ENCODE data around the gene VPS16. TPM values are rescaled to one million over a fixed set of nuclear protein-coding genes. Genes with fewer than 3 reads are reported as not detected.
A peak's percentile ranks its signal among the peaks of the same experiment; 100 is the strongest.

VPS16 gene
- total and polyA plus RNA-seq, 2 of the 13 experiments (the other 11 are each of a cell fraction or from before 2014, with no cell fraction given): 34.2 to 35.4 TPM

DNA sequence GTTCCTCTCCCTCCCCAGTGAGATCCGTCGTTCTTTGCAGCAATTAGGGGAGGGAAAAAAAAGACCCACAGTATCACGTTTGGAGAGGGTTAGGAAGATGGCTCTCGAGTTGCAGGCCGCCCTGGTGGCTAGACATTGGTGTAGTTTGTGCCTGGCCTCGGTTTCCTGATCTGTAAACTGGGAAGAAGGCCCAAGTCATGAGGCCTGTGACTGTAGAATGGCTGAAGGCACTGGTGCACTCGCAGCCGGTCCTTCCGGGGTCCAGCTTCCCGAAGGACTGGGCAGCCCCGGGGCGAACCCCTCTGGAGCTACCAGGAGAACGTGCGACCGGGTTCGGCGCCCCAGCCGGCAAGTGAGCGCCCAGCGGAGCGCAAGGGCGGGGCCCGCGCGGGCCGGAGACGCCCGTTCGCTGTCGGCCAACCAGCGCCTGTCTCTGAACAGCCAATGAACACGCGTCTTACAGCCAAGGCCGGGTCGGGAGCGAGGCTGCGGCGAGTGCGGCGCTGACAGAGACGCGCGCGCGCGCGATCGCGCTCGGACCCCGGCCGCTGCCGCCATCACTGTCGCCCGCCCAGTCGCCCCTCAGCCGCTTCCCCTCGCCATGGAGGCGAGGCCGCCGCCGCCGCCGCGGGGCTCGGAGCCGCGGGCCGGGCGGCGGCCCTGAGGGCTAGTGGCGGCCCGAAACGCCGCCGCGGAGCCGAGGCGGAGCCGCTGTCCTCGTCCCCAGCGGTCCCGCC lies 32.6 kb downstream of the VPS16 start, which contains the start of gene PTPRA (continued):
- TF ChIP-seq CEBPZ (IDR thresholded peaks at IDR 0.05; ENCODE audit: low read length) (no peak), HNRNPL (IDR thresholded peaks at IDR 0.05; ENCODE audit: low read depth, low read length) (no peak), RELA (CRISPR knock-in tag; IDR thresholded peaks at IDR 0.05) (peak; percentile 89; the same call in 1 of the 2 replicates), HMG20B (CRISPR knock-in tag; conservative IDR thresholded peaks at IDR 0.05) (0 out of 2 replicates have a peak, but pooled peaks have one; percentile 67), MYC (CRISPR knock-in tag; IDR thresholded peaks at IDR 0.05; ENCODE audit: borderline replicate concordance) (peak; percentile 55), RFX1 (IDR thresholded peaks at IDR 0.05) (no peak), ZNF629 (CRISPR knock-in tag; conservative IDR thresholded peaks at IDR 0.05) (peak; percentile 99), REXO4 (CRISPR knock-in tag; IDR thresholded peaks at IDR 0.05; ENCODE audit: borderline replicate concordance) (peak; percentile 76; the same call in 1 of the 2 replicates), ZNF180 (CRISPR knock-in tag; IDR thresholded peaks at IDR 0.05; ENCODE audit: borderline replicate concordance, low read depth) (peak; percentile 75; the same call in 1 of the 2 replicates), DR1 (CRISPR knock-in tag; IDR thresholded peaks at IDR 0.05) (no peak; the same call in none of the 2 replicates), CC2D1A (CRISPR knock-in tag; IDR thresholded peaks at IDR 0.05) (no peak), DMAP1 (CRISPR knock-in tag; IDR thresholded peaks at IDR 0.05) (no peak; the same call in 1 of the 2 replicates), HMGA1 (CRISPR knock-in tag; conservative IDR thresholded peaks at IDR 0.05) (no peak), MTF2 (CRISPR knock-in tag; IDR thresholded peaks at IDR 0.05; ENCODE audit: borderline replicate concordance) (no peak), ZNF749 (CRISPR knock-in tag; IDR thresholded peaks at IDR 0.05; ENCODE audit: borderline replicate concordance) (peak; percentile 80), NFE2 (CRISPR knock-in tag; IDR thresholded peaks at IDR 0.05) (0 out of 2 replicates have a peak, but pooled peaks have one; percentile 25), NRL (CRISPR knock-in tag; IDR thresholded peaks at IDR 0.05; ENCODE audit: borderline replicate concordance) (no peak; the same call in 1 of the 2 replicates), ELF4 (CRISPR knock-in tag; IDR thresholded peaks at IDR 0.05; ENCODE audit: borderline replicate concordance) (no peak), SIN3B (IDR thresholded peaks at IDR 0.05; ENCODE audit: low read length) (0 out of 2 replicates have a peak, but pooled peaks have one; percentile 10), HHEX (CRISPR knock-in tag; IDR thresholded peaks at IDR 0.05) (no peak)
- TF ChIP-seq, protein P1, sequence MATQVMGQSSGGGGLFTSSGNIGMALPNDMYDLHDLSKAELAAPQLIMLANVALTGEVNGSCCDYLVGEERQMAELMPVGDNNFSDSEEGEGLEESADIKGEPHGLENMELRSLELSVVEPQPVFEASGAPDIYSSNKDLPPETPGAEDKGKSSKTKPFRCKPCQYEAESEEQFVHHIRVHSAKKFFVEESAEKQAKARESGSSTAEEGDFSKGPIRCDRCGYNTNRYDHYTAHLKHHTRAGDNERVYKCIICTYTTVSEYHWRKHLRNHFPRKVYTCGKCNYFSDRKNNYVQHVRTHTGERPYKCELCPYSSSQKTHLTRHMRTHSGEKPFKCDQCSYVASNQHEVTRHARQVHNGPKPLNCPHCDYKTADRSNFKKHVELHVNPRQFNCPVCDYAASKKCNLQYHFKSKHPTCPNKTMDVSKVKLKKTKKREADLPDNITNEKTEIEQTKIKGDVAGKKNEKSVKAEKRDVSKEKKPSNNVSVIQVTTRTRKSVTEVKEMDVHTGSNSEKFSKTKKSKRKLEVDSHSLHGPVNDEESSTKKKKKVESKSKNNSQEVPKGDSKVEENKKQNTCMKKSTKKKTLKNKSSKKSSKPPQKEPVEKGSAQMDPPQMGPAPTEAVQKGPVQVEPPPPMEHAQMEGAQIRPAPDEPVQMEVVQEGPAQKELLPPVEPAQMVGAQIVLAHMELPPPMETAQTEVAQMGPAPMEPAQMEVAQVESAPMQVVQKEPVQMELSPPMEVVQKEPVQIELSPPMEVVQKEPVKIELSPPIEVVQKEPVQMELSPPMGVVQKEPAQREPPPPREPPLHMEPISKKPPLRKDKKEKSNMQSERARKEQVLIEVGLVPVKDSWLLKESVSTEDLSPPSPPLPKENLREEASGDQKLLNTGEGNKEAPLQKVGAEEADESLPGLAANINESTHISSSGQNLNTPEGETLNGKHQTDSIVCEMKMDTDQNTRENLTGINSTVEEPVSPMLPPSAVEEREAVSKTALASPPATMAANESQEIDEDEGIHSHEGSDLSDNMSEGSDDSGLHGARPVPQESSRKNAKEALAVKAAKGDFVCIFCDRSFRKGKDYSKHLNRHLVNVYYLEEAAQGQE (IDR thresholded peaks at IDR 0.05; ENCODE audit: borderline replicate concordance in 1 of 2, low read depth in 1 of 2, low read length in 2 of 2): peak in 1 of 2 experiments; percentile 71; a peak in 1 of 4 replicates
- TF ChIP-seq, protein P2, sequence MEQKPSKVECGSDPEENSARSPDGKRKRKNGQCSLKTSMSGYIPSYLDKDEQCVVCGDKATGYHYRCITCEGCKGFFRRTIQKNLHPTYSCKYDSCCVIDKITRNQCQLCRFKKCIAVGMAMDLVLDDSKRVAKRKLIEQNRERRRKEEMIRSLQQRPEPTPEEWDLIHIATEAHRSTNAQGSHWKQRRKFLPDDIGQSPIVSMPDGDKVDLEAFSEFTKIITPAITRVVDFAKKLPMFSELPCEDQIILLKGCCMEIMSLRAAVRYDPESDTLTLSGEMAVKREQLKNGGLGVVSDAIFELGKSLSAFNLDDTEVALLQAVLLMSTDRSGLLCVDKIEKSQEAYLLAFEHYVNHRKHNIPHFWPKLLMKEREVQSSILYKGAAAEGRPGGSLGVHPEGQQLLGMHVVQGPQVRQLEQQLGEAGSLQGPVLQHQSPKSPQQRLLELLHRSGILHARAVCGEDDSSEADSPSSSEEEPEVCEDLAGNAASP (CRISPR knock-in tag; IDR thresholded peaks at IDR 0.05; ENCODE audit: borderline replicate concordance): peak; percentile 63; the same call in 1 of the 2 replicates

Measured in HepG2 (cell line).